Stomach (tissue), 9 donors: ENCODE measurements around the gene PIR. TPM values are rescaled to one million over a fixed set of nuclear protein-coding genes. Genes with fewer than 3 reads are reported as not detected.

ENCODE experiments used
- DNase-seq, 2 donors: peaks; one replicate each; pipeline versions ENCODE4 v3.0.0 to v3.0.0-alpha.2; 2013 to 2019
- H3K27ac ChIP-seq, 5 donors: fragments of 200-600 bp in 4 of 5; sonication (generic) in 4 of 5; one replicate each; pipeline ENCODE4 v1.5.1; 2013 to 2019; ENCODE audit warnings: mild to moderate bottlenecking in 1 of 5, moderate library complexity in 1 of 5
- H3K27me3 ChIP-seq, 3 donors: fragments of 200-600 bp; sonication (generic); one replicate each; pipeline ENCODE4 v1.5.1; 2017 to 2019; ENCODE audit warnings: mixed run types in 1 of 3
- H3K36me3 ChIP-seq, 4 donors: fragments of 200-600 bp; sonication (generic); 1 replicate in 3 of 4; 2 replicates in 1 of 4; pipeline ENCODE4 v1.5.1; 2016 to 2019
- H3K4me1 ChIP-seq, 4 donors: fragments of 200-600 bp; sonication (generic); one replicate each; pipeline ENCODE4 v1.5.1; 2016 to 2019
- H3K4me3 ChIP-seq, 4 donors: fragments of 200-600 bp; sonication (generic) in 3 of 4; one replicate each; pipeline ENCODE4 v1.5.1; 2016 to 2019; ENCODE audit warnings: mild to moderate bottlenecking in 1 of 4
- H3K9me3 ChIP-seq, 4 donors: fragments of 200-600 bp; sonication (generic); one replicate each; pipeline ENCODE4 v1.5.1; 2016 to 2019
- EP300 ChIP-seq: sonication (generic); formaldehyde crosslinking; IDR thresholded peaks from one replicate; pipeline ENCODE4 v1.6.1; 2017; ENCODE audit warnings: antibody characterized with exemption
- POLR2A ChIP-seq, 4 donors: fragments of 450-650 bp; IDR thresholded peaks; one replicate each; pipeline ENCODE4 v1.6.1; 2016; ENCODE audit warnings: antibody characterized with exemption in 4 of 4, control low read depth in 2 of 4, mild to moderate bottlenecking in 1 of 4, moderate library complexity in 1 of 4
- POLR2AphosphoS5 ChIP-seq, 3 donors: sonication (generic); formaldehyde crosslinking; IDR thresholded peaks; one replicate each; pipeline ENCODE4 v1.6.1; 2016; ENCODE audit warnings: antibody characterized with exemption in 3 of 3
- WGBS, 5 donors: extraction: QIAGEN DNeasy Blood & Tissue Kit in 3 of 5; methylation state at CpG; one replicate each; pipeline versions ENCODE4 v1.1.5 to v1.1.7; 2013 to 2018; 5-methylcytosine and 5-hydroxymethylcytosine counted together
- intact Hi-C: fragments of 100-400 bp; cut with DNase I; formaldehyde crosslinking; loops from one replicate; pipeline ENCODE4 v1.15.1; 2023; ENCODE audit warnings: low total_unique reads
- polyA plus RNA-seq, 3 donors: library from polyadenylated mRNA; stranded (reverse); fragments of 200-250 nt; gene quantifications; one replicate each; pipeline ENCODE4 v1.2.3, GENCODE V29; 2013
- total RNA-seq, 5 donors: library from RNA; depleted of rRNA; stranded (reverse); fragments of >200 nt; gene quantifications; one replicate each; pipeline versions ENCODE4 v1.1.0 to v1.2.3, GENCODE V29; 2014 to 2016
- TF ChIP-seq, protein P1 (sequence below), 7 experiments: fragments of 450-650 bp in 4 of 7; fragments of 200-600 bp in 3 of 7; sonication (generic) in 3 of 7; IDR thresholded peaks; one replicate each; pipeline ENCODE4 v1.5.1; 2016 to 2019; ENCODE audit warnings: antibody characterized with exemption in 7 of 7, control low read depth in 2 of 7, mild to moderate bottlenecking in 1 of 7
- donor health status: healthy with polysubstance abuse.
- donor health status: Bipolar disorder and iron deficiency.
- donor health status: healthy.

PIR gene
- total and polyA plus RNA-seq, 8 donors, result 5.2 to 47.5 (median 12.7) TPM

DNA sequence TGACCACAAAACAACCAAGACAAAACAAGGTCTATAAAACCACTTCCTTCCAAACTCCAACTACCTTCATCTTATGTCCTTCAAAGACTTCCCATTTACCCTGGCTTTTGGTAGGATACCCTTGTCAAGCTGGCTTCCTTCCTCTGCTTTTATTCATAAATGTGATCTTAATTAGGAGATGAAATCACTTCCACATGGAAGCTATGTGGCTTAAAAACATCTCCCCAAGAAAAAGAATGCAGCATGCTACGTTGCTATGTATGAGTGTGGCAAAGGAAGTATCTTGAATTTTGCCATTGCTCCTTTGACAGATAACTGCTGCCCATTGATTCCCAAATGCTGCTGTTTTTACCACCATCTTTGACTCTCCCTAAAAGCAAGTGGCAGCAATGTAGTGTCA lies 62.5 kb downstream of the PIR start:
- WGBS, 5 donors, result 35 to 86% (median 55%) methylated on average over 1 of the region's 1 CpG
- Histone ChIP-seq H3K27me3 (no peaks in the 10 kb centered on the region), H3K4me3 (no peak overlapping the region), H3K36me3 (no peaks in the 10 kb centered on the region), H3K27ac (no peak overlapping the region), H3K4me1 (no peaks in the 10 kb centered on the region), H3K9me3 (no peaks in the 10 kb centered on the region)
- TF ChIP-seq POLR2AphosphoS5 (IDR thresholded peaks at IDR 0.05), result no peak
- TF ChIP-seq EP300, result no peak
- TF ChIP-seq POLR2A (IDR thresholded peaks at IDR 0.05), result no peak
- TF ChIP-seq, protein P1, sequence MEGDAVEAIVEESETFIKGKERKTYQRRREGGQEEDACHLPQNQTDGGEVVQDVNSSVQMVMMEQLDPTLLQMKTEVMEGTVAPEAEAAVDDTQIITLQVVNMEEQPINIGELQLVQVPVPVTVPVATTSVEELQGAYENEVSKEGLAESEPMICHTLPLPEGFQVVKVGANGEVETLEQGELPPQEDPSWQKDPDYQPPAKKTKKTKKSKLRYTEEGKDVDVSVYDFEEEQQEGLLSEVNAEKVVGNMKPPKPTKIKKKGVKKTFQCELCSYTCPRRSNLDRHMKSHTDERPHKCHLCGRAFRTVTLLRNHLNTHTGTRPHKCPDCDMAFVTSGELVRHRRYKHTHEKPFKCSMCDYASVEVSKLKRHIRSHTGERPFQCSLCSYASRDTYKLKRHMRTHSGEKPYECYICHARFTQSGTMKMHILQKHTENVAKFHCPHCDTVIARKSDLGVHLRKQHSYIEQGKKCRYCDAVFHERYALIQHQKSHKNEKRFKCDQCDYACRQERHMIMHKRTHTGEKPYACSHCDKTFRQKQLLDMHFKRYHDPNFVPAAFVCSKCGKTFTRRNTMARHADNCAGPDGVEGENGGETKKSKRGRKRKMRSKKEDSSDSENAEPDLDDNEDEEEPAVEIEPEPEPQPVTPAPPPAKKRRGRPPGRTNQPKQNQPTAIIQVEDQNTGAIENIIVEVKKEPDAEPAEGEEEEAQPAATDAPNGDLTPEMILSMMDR (IDR thresholded peaks at IDR 0.05), result no peak
- intact Hi-C loops, result no loop called here
- no peak for DNase-seq

DNA sequence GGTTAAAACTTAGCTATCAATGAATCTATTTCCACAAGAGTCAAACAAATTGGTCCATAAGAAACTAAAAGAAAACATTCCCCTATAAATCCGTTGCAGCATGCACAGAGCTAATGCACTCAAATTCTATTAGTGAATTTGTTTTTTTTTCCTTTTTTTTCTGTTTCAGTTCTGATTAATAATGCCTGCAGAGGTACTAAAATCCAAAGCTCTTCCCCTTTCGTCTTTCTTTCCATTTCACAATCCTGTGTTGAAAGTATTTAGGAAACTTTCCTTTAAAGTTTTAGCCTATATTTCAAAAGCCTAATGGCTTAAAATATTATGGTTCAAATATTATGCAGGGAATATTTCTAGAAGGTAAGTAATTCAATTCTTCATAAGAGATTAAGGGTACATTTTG lies 63.1 kb downstream of the PIR start:
- WGBS, 5 donors, result 66 to 89% (median 75%) methylated on average over 2 of the region's 2 CpGs

DNA sequence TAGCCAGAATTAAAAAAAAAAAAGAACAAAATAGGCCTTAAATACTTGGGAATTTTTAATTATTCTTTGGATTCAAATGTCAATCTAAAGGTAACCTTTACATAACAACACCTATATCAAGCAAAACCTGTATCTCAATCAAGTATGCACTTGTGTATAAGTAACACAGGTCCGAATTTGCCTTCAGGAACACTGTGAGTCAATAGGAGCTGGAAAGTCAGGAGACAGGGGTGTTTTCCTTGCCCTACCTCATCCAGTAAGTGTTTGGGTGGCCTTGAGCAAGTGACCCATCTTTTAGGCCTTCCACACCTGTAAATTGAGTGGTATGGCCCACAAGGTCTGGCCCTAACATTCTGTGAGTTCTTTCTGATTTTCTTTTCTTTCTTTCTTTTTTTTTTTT lies 68.1 kb downstream of the PIR start:
- H3K27me3 ChIP-seq, result no peaks in the 10 kb centered on the region
- H3K27ac ChIP-seq, result no peak overlapping the region
- WGBS, 5 donors, result 58 to 92% (median 86%) methylated on average over 1 of the region's 1 CpG
- no peak for DNase-seq
- no peaks in the 10 kb centered on the region for H3K36me3 ChIP-seq
- no peak overlapping the region for H3K4me3 ChIP-seq
- peaks cover 0 to 7% (median 0%) of the 10 kb centered on the region in 4 donors for H3K9me3 ChIP-seq
- intact Hi-C loops, result no loop called here
- H3K4me1 ChIP-seq, result no peaks in the 10 kb centered on the region
- TF ChIP-seq POLR2AphosphoS5 (IDR thresholded peaks at IDR 0.05), result no peak
- TF ChIP-seq, protein P1 (IDR thresholded peaks at IDR 0.05), result no peak
- no peak for TF ChIP-seq EP300
- TF ChIP-seq POLR2A (IDR thresholded peaks at IDR 0.05), result no peak

More for the DNA sequence above, 63.1 kb downstream of the PIR start:
- H3K27ac ChIP-seq, result no peak overlapping the region
- no peaks in the 10 kb centered on the region for H3K27me3 ChIP-seq
- H3K4me1 ChIP-seq, result no peaks in the 10 kb centered on the region
- intact Hi-C loops, result no loop called here
- TF ChIP-seq, protein P1 (IDR thresholded peaks at IDR 0.05), result no peak
- TF ChIP-seq POLR2A (IDR thresholded peaks at IDR 0.05) (no peak), POLR2AphosphoS5 (IDR thresholded peaks at IDR 0.05) (no peak), EP300 (no peak)
- no peak overlapping the region for H3K4me3 ChIP-seq
- H3K9me3 ChIP-seq, result no peaks in the 10 kb centered on the region
- no peaks in the 10 kb centered on the region for H3K36me3 ChIP-seq
- no peak for DNase-seq

DNA sequence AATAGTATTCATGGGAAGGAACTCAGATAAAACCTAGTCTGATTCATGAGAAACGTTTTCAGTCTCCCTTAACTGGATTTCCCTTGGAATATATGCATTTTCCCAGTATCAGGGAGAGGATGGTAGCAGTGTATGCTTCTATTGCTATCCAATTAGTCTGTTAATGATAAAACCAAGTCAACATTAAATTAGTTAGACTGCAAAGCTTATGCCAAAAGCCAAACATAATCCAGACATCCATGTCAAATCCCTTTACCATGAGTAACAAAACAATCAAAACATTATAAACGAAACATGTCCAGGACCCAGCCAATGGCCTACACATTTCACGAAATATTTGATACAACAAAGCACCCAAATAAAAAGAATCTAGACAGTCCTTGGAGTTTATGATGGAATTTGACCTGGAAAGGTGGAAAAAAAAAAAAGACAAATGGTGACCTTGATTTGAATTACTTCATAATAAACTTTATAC lies 74.4 kb downstream of the PIR start:
- 43 to 70% (median 61%) methylated on average over 3 of the region's 3 CpGs for WGBS, 5 donors
- no peak overlapping the region for H3K27ac ChIP-seq
- H3K4me3 ChIP-seq, result no peak overlapping the region
- H3K36me3 ChIP-seq, result no peaks in the 10 kb centered on the region
- TF ChIP-seq POLR2AphosphoS5 (IDR thresholded peaks at IDR 0.05) (no peak), POLR2A (IDR thresholded peaks at IDR 0.05) (no peak), EP300 (no peak)
- TF ChIP-seq, protein P1 (IDR thresholded peaks at IDR 0.05), result no peak
- H3K9me3 ChIP-seq, result peaks cover 0 to 12% (median 6%) of the 10 kb centered on the region in 4 donors
- no peaks in the 10 kb centered on the region for H3K4me1 ChIP-seq
- H3K27me3 ChIP-seq, result no peaks in the 10 kb centered on the region
- intact Hi-C loops, result no loop called here
- no peak for DNase-seq
